Measurements from ENCODE around the gene OGFR.

Gene OGFR

GRCh38 chr20:62762376-62762775 is 42.3 kb upstream of the OGFR start:
- TF ChIP-seq ISL1 (CRISPR knock-in tag; IDR thresholded peaks at IDR 0.05) (no peak), ZFP3 (CRISPR knock-in tag; IDR thresholded peaks at IDR 0.05) (no peak), ESRRG (CRISPR knock-in tag; IDR thresholded peaks at IDR 0.05) (no peak), PATZ1 (CRISPR knock-in tag; IDR thresholded peaks at IDR 0.05; ENCODE audit: borderline replicate concordance) (no peak), GLIS3 (CRISPR knock-in tag; IDR thresholded peaks at IDR 0.05) (no peak), BACH2 (CRISPR knock-in tag; IDR thresholded peaks at IDR 0.05; ENCODE audit: borderline replicate concordance) (no peak), ZNF70 (CRISPR knock-in tag; IDR thresholded peaks at IDR 0.05) (no peak), RARB (CRISPR knock-in tag; IDR thresholded peaks at IDR 0.05) (no peak), POU6F1 (CRISPR knock-in tag; IDR thresholded peaks at IDR 0.05; ENCODE audit: borderline replicate concordance, low read depth) (no peak), ZFP30 (CRISPR knock-in tag; IDR thresholded peaks at IDR 0.05) (no peak), TCF4 (CRISPR knock-in tag; IDR thresholded peaks at IDR 0.05; ENCODE audit: borderline replicate concordance) (no peak)
- TF ChIP-seq, protein P1, sequence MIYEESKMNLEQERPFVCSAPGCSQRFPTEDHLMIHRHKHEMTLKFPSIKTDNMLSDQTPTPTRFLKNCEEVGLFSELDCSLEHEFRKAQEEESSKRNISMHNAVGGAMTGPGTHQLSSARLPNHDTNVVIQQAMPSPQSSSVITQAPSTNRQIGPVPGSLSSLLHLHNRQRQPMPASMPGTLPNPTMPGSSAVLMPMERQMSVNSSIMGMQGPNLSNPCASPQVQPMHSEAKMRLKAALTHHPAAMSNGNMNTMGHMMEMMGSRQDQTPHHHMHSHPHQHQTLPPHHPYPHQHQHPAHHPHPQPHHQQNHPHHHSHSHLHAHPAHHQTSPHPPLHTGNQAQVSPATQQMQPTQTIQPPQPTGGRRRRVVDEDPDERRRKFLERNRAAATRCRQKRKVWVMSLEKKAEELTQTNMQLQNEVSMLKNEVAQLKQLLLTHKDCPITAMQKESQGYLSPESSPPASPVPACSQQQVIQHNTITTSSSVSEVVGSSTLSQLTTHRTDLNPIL (CRISPR knock-in tag; IDR thresholded peaks at IDR 0.05; ENCODE audit: low read depth) = no peak
- TF ChIP-seq, protein P2, sequence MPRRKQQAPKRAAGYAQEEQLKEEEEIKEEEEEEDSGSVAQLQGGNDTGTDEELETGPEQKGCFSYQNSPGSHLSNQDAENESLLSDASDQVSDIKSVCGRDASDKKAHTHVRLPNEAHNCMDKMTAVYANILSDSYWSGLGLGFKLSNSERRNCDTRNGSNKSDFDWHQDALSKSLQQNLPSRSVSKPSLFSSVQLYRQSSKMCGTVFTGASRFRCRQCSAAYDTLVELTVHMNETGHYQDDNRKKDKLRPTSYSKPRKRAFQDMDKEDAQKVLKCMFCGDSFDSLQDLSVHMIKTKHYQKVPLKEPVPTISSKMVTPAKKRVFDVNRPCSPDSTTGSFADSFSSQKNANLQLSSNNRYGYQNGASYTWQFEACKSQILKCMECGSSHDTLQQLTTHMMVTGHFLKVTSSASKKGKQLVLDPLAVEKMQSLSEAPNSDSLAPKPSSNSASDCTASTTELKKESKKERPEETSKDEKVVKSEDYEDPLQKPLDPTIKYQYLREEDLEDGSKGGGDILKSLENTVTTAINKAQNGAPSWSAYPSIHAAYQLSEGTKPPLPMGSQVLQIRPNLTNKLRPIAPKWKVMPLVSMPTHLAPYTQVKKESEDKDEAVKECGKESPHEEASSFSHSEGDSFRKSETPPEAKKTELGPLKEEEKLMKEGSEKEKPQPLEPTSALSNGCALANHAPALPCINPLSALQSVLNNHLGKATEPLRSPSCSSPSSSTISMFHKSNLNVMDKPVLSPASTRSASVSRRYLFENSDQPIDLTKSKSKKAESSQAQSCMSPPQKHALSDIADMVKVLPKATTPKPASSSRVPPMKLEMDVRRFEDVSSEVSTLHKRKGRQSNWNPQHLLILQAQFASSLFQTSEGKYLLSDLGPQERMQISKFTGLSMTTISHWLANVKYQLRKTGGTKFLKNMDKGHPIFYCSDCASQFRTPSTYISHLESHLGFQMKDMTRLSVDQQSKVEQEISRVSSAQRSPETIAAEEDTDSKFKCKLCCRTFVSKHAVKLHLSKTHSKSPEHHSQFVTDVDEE (CRISPR knock-in tag; IDR thresholded peaks at IDR 0.05) = no peak
- ATAC-seq = no peak

GRCh38 chr20:62762801-62763368 is 41.8 kb upstream of the OGFR start:
- TF ChIP-seq RARB (CRISPR knock-in tag; IDR thresholded peaks at IDR 0.05) = no peak
- no peak for TF ChIP-seq GLIS3 (CRISPR knock-in tag; IDR thresholded peaks at IDR 0.05)
- TF ChIP-seq, protein P2 (CRISPR knock-in tag; IDR thresholded peaks at IDR 0.05) = no peak
- no peak for TF ChIP-seq PATZ1 (CRISPR knock-in tag; IDR thresholded peaks at IDR 0.05; ENCODE audit: borderline replicate concordance)
- TF ChIP-seq SNAI2 (CRISPR knock-in tag; IDR thresholded peaks at IDR 0.05) = no peak
- no peak for TF ChIP-seq ZNF70 (CRISPR knock-in tag; IDR thresholded peaks at IDR 0.05)
- no peak for TF ChIP-seq BACH2 (CRISPR knock-in tag; IDR thresholded peaks at IDR 0.05; ENCODE audit: borderline replicate concordance)
- TF ChIP-seq POU6F1 (CRISPR knock-in tag; IDR thresholded peaks at IDR 0.05; ENCODE audit: borderline replicate concordance, low read depth) = no peak
- TF ChIP-seq ZNF565 (CRISPR knock-in tag; conservative IDR thresholded peaks at IDR 0.05; ENCODE audit: low read depth) = no peak
- TF ChIP-seq, protein P3, sequence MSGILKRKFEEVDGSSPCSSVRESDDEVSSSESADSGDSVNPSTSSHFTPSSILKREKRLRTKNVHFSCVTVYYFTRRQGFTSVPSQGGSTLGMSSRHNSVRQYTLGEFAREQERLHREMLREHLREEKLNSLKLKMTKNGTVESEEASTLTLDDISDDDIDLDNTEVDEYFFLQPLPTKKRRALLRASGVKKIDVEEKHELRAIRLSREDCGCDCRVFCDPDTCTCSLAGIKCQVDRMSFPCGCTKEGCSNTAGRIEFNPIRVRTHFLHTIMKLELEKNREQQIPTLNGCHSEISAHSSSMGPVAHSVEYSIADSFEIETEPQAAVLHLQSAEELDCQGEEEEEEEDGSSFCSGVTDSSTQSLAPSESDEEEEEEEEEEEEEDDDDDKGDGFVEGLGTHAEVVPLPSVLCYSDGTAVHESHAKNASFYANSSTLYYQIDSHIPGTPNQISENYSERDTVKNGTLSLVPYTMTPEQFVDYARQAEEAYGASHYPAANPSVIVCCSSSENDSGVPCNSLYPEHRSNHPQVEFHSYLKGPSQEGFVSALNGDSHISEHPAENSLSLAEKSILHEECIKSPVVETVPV (CRISPR knock-in tag; IDR thresholded peaks at IDR 0.05) = no peak
- TF ChIP-seq ARNTL (CRISPR knock-in tag; IDR thresholded peaks at IDR 0.05; ENCODE audit: borderline replicate concordance, low read depth) = no peak
- TF ChIP-seq ZFP3 (CRISPR knock-in tag; IDR thresholded peaks at IDR 0.05) = no peak
- TF ChIP-seq TCF4 (CRISPR knock-in tag; IDR thresholded peaks at IDR 0.05; ENCODE audit: borderline replicate concordance) = no peak
- no peak for ATAC-seq

Measured in SK-N-SH treated with all-trans-retinoic acid at 6 μM for 48 hours (cell line).